GM19438 (cell line): Measurements from ENCODE around the gene HOXA3.

ENCODE experiments used
- ATAC-seq: cut with Tn5 transposase; IDR thresholded peaks from one replicate; pipeline ENCODE4 v1.9.1; 2021; ENCODE audit warnings: low read depth; ENCODE audit not compliant: unreplicated experiment

Gene HOXA3

GRCh38 chr7:27189997-27190748, 37.8 kb upstream of the HOXA3 start:
- no peak for ATAC-seq

GRCh38 chr7:27189295-27189996, 37.1 kb upstream of the HOXA3 start:
- ATAC-seq = no peak

- ATAC-seq = no peak
These were observed 36.3 kb upstream of the HOXA3 start for GRCh38 chr7:27188386-27189294.

- ATAC-seq = no peak
These were observed 35.3 kb upstream of the HOXA3 start for GRCh38 chr7:27187475-27188385.

GRCh38 chr7:27186668-27187474, 34.5 kb upstream of the HOXA3 start:
- no peak for ATAC-seq

- no peak for ATAC-seq
These were observed 33.7 kb upstream of the HOXA3 start for GRCh38 chr7:27185854-27186667.

GRCh38 chr7:27185013-27185853, 32.9 kb upstream of the HOXA3 start, which contains the start of gene HOXA11:
HOXA11 (minus strand) TSS chr7:27185232; CDS start chr7:27185144, 88 bp downstream.
- ATAC-seq = no peak

GRCh38 chr7:27184337-27185012, 32.1 kb upstream of the HOXA3 start:
- no peak for ATAC-seq

- no peak for ATAC-seq
These were observed 31.4 kb upstream of the HOXA3 start for GRCh38 chr7:27183682-27184336.

- ATAC-seq = no peak
These were observed 30.7 kb upstream of the HOXA3 start for GRCh38 chr7:27182861-27183681.

- ATAC-seq = no peak
These were observed 30.0 kb upstream of the HOXA3 start for GRCh38 chr7:27182285-27182841.

- no peak for ATAC-seq
These were observed 29.5 kb upstream of the HOXA3 start for GRCh38 chr7:27181795-27182275.

- no peak for ATAC-seq
These were observed 28.3 kb upstream of the HOXA3 start for GRCh38 chr7:27180431-27181420.
